Neural cell (in vitro differentiated cells): Measurements from ENCODE around the gene PPP1R3G. TPM values are rescaled to one million over a fixed set of nuclear protein-coding genes. Genes with fewer than 3 reads are reported as not detected.

Experiments used
- H2AFZ ChIP-seq: fragments of 200-600, 300-800 bp; sonication (generic), shearing (Covaris generic); 2 replicates; pipeline ENCODE4 v1.6.0; 2014; ENCODE audit warnings: low read depth, mild to moderate bottlenecking, antibody characterized with exemption, low read length, moderate library complexity
- H3F3A ChIP-seq: fragments of 200-600 bp; shearing (Covaris generic); 2 replicates; pipeline ENCODE4 v1.6.1; 2016; ENCODE audit warnings: mild to moderate bottlenecking, moderate library complexity, mixed read lengths, antibody characterized with exemption, low read length; ENCODE audit not compliant: insufficient read depth, poor library complexity, severe bottlenecking
- H3K27ac ChIP-seq: fragments of 200-600, 300-800 bp; sonication (generic), shearing (Covaris generic); 2 replicates; pipeline ENCODE4 v1.5.1; 2014; ENCODE audit warnings: mild to moderate bottlenecking, low read length, moderate library complexity
- H3K27me3 ChIP-seq: fragments of 300-800, 200-600 bp; sonication (generic), shearing (Covaris generic); 2 replicates; pipeline ENCODE4 v1.6.0; 2014; ENCODE audit warnings: mild to moderate bottlenecking, low read depth, low read length, moderate library complexity; ENCODE audit not compliant: insufficient read depth
- H3K36me3 ChIP-seq: fragments of 300-800, 200-600 bp; sonication (generic), shearing (Covaris generic); 2 replicates; pipeline ENCODE4 v1.5.1; 2014; ENCODE audit warnings: mild to moderate bottlenecking, antibody characterized with exemption, low read length, moderate library complexity; ENCODE audit not compliant: insufficient read depth
- H3K4me2 ChIP-seq: fragments of 300-800, 200-600 bp; sonication (generic), shearing (Covaris generic); 2 replicates; pipeline ENCODE4 v1.6.0; 2014; ENCODE audit warnings: mild to moderate bottlenecking, low read length
- H3K4me3 ChIP-seq: fragments of 300-800, 200-600 bp; sonication (generic), shearing (Covaris generic); 2 replicates; pipeline ENCODE4 v1.5.1; 2014; ENCODE audit warnings: mild to moderate bottlenecking, low read length, moderate library complexity
- H3K79me2 ChIP-seq: fragments of 200-600 bp; shearing (Covaris generic); replicated peaks from 2 replicates; pipeline ENCODE4 v1.6.0; 2014; ENCODE audit warnings: mild to moderate bottlenecking, low read length, moderate library complexity; ENCODE audit not compliant: insufficient read depth
- H3K9ac ChIP-seq: fragments of 300-800, 200-600 bp; sonication (generic), shearing (Covaris generic); 2 replicates; pipeline ENCODE4 v1.6.1; 2016; ENCODE audit warnings: mild to moderate bottlenecking, low read length, mixed read lengths
- H3K9me2 ChIP-seq: fragments of 200-600 bp; shearing (Covaris generic); 2 replicates; pipeline ENCODE4 v1.6.1; 2016; ENCODE audit warnings: mild to moderate bottlenecking, low read length, mixed read lengths; ENCODE audit not compliant: insufficient read depth
- H3K9me3 ChIP-seq: fragments of 200-600, 300-800 bp; sonication (generic), shearing (Covaris generic); 2 replicates; pipeline ENCODE4 v1.6.1; 2016; ENCODE audit warnings: mild to moderate bottlenecking, mixed run types, low read length, moderate library complexity, mixed read lengths
- H4K20me1 ChIP-seq: fragments of 200-600 bp; shearing (Covaris generic); 2 replicates; pipeline ENCODE4 v1.6.1; 2016; ENCODE audit warnings: mild to moderate bottlenecking, mixed run types; ENCODE audit not compliant: insufficient read depth
- CTCF ChIP-seq: fragments of 450-650 bp; IDR thresholded peaks from 2 replicates; pipeline ENCODE4 v1.5.1; 2014; ENCODE audit warnings: antibody characterized with exemption, mild to moderate bottlenecking, moderate library complexity; ENCODE audit not compliant: poor library complexity, severe bottlenecking
- EP300 ChIP-seq: fragments of 450-650 bp; conservative IDR thresholded peaks from 2 replicates; pipeline ENCODE4 v1.6.1; 2014; ENCODE audit warnings: antibody characterized with exemption, mild to moderate bottlenecking, moderate library complexity; ENCODE audit not compliant: poor library complexity, severe bottlenecking
- EZH2 ChIP-seq: fragments of 200-600, 300-800 bp; shearing (Covaris generic), sonication (generic); IDR thresholded peaks from 2 replicates; pipeline ENCODE4 v1.6.1; 2014; ENCODE audit warnings: antibody characterized with exemption, low read length, borderline replicate concordance, mild to moderate bottlenecking; ENCODE audit not compliant: insufficient read depth, poor library complexity, severe bottlenecking
- MXI1 ChIP-seq: fragments of 450-650 bp; conservative IDR thresholded peaks from 2 replicates; pipeline ENCODE4 v1.6.1; 2014; ENCODE audit warnings: antibody characterized with exemption, mild to moderate bottlenecking; ENCODE audit not compliant: poor library complexity, severe bottlenecking
- POLR2AphosphoS5 ChIP-seq: IDR thresholded peaks from 2 replicates; pipeline ENCODE4 v1.6.1; 2012
- RAD21 ChIP-seq: fragments of 450-650 bp; conservative IDR thresholded peaks from 2 replicates; pipeline ENCODE4 v1.6.1; 2014; ENCODE audit warnings: antibody characterized with exemption, mild to moderate bottlenecking, moderate library complexity
- SMC3 ChIP-seq: fragments of 450-650 bp; conservative IDR thresholded peaks from 2 replicates; pipeline ENCODE4 v1.6.1; 2014; ENCODE audit warnings: antibody characterized with exemption, mild to moderate bottlenecking, moderate library complexity; ENCODE audit not compliant: poor library complexity
- TAF1 ChIP-seq: IDR thresholded peaks from 2 replicates; pipeline ENCODE4 v1.6.1; 2012; ENCODE audit warnings: low read depth
- polyA plus RNA-seq: library from polyadenylated mRNA; depleted of rRNA; stranded (reverse); fragments of >200 nt; gene quantifications from 2 replicates; pipeline ENCODE4 v1.2.3, GENCODE V29; 2014
- TF ChIP-seq, protein P1 (sequence below): IDR thresholded peaks from 2 replicates; pipeline ENCODE4 v1.6.1; 2012; ENCODE audit warnings: borderline replicate concordance

PPP1R3G gene
- polyA plus RNA-seq, 1 donor from 2014 or later: not detected

- no peaks in the 10 kb centered on the region for H3K27me3 ChIP-seq
- no peaks in the 10 kb centered on the region for H3K79me2 ChIP-seq
- TF ChIP-seq EP300 (no peak), MXI1 (no peak), RAD21 (no peak), CTCF (no peak), POLR2AphosphoS5 (no peak), TAF1 (no peak), EZH2 (no peak), SMC3 (no peak)
- TF ChIP-seq, protein P1, sequence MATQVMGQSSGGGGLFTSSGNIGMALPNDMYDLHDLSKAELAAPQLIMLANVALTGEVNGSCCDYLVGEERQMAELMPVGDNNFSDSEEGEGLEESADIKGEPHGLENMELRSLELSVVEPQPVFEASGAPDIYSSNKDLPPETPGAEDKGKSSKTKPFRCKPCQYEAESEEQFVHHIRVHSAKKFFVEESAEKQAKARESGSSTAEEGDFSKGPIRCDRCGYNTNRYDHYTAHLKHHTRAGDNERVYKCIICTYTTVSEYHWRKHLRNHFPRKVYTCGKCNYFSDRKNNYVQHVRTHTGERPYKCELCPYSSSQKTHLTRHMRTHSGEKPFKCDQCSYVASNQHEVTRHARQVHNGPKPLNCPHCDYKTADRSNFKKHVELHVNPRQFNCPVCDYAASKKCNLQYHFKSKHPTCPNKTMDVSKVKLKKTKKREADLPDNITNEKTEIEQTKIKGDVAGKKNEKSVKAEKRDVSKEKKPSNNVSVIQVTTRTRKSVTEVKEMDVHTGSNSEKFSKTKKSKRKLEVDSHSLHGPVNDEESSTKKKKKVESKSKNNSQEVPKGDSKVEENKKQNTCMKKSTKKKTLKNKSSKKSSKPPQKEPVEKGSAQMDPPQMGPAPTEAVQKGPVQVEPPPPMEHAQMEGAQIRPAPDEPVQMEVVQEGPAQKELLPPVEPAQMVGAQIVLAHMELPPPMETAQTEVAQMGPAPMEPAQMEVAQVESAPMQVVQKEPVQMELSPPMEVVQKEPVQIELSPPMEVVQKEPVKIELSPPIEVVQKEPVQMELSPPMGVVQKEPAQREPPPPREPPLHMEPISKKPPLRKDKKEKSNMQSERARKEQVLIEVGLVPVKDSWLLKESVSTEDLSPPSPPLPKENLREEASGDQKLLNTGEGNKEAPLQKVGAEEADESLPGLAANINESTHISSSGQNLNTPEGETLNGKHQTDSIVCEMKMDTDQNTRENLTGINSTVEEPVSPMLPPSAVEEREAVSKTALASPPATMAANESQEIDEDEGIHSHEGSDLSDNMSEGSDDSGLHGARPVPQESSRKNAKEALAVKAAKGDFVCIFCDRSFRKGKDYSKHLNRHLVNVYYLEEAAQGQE: no peak
- no peaks in the 10 kb centered on the region for H3K9me2 ChIP-seq
- no peaks in the 10 kb centered on the region for H3F3A ChIP-seq
- no peaks in the 10 kb centered on the region for H3K9me3 ChIP-seq
- H3K27ac ChIP-seq: no peak overlapping the region
- no peaks in the 10 kb centered on the region for H3K36me3 ChIP-seq
- H3K4me2 ChIP-seq: no peak overlapping the region
- H2AFZ ChIP-seq: no peak overlapping the region
- no peak overlapping the region for H3K9ac ChIP-seq
- H3K4me3 ChIP-seq: no peak overlapping the region
- H4K20me1 ChIP-seq: no peaks in the 10 kb centered on the region
Observed at GRCh38 chr6:5122504-5123112, 37.5 kb downstream of the PPP1R3G start.

GRCh38 chr6:5123296-5124143 lies 38.4 kb downstream of the PPP1R3G start:
- no peaks in the 10 kb centered on the region for H3F3A ChIP-seq
- no peaks in the 10 kb centered on the region for H4K20me1 ChIP-seq
- TF ChIP-seq, protein P1: no peak
- TF ChIP-seq EZH2 (no peak), SMC3 (no peak), EP300 (no peak), CTCF (no peak), MXI1 (no peak), TAF1 (no peak), POLR2AphosphoS5 (no peak), RAD21 (no peak)
- no peaks in the 10 kb centered on the region for H3K36me3 ChIP-seq
- H3K4me2 ChIP-seq: no peak overlapping the region
- no peak overlapping the region for H3K9ac ChIP-seq
- no peak overlapping the region for H3K4me3 ChIP-seq
- no peaks in the 10 kb centered on the region for H3K27me3 ChIP-seq
- H3K9me2 ChIP-seq: no peaks in the 10 kb centered on the region
- no peak overlapping the region for H2AFZ ChIP-seq
- no peaks in the 10 kb centered on the region for H3K9me3 ChIP-seq
- no peaks in the 10 kb centered on the region for H3K79me2 ChIP-seq
- no peak overlapping the region for H3K27ac ChIP-seq
